K562 (cell line): ENCODE results near the gene DHTKD1. TPM values are rescaled to one million over a fixed set of nuclear protein-coding genes. Genes with fewer than 3 reads are reported as not detected.
A peak's percentile ranks its signal among the peaks of the same experiment; 100 is the strongest.

Source experiments
- ARID1B ChIP-seq: fragments of 450-650 bp; IDR thresholded peaks from 2 replicates; pipeline ENCODE4 v1.6.1; 2016; ENCODE audit warnings: antibody characterized with exemption, mild to moderate bottlenecking, inconsistent platforms
- DDX20 ChIP-seq: fragments of 450-650 bp; IDR thresholded peaks from 2 replicates; pipeline ENCODE4 v1.6.1; 2016; ENCODE audit warnings: missing genetic modification characterization, low read depth, mild to moderate bottlenecking, missing compliant biosample characterization, moderate library complexity
- FOXM1 ChIP-seq, 2 experiments: fragments of 450-650 bp in 1 of 2; sonication (generic) in 1 of 2; formaldehyde crosslinking in 1 of 2; IDR thresholded peaks; 2 replicates each; pipeline versions ENCODE4 v1.6.1 to v1.9.0; 2017 to 2022; ENCODE audit warnings: low read depth in 2 of 2, mild to moderate bottlenecking in 2 of 2, missing genetic modification reagents in 1 of 2, moderate library complexity in 1 of 2
- GTF2E2 ChIP-seq: fragments of 200-800 bp; sonication (Bioruptor generic); IDR thresholded peaks from 2 replicates; pipeline ENCODE4 v1.6.1; 2016; ENCODE audit warnings: missing genetic modification characterization, missing compliant biosample characterization
- HNRNPLL ChIP-seq: fragments of 200-400 bp; formaldehyde crosslinking; IDR thresholded peaks from 2 replicates; pipeline ENCODE4 v1.6.1; 2017; ENCODE audit warnings: low read length, low read depth, mild to moderate bottlenecking; ENCODE audit not compliant: poor library complexity, severe bottlenecking
- MEF2A ChIP-seq: IDR thresholded peaks from 2 replicates; pipeline ENCODE4 v1.6.1; 2011; ENCODE audit warnings: low read depth, mild to moderate bottlenecking, low read length, moderate library complexity; ENCODE audit not compliant: control insufficient read depth
- MEIS2 ChIP-seq: fragments of 450-650 bp; IDR thresholded peaks from 2 replicates; pipeline ENCODE4 v1.6.1; 2014; ENCODE audit warnings: mild to moderate bottlenecking; ENCODE audit not compliant: partially characterized antibody
- NKRF ChIP-seq: fragments of 450-650 bp; IDR thresholded peaks from 2 replicates; pipeline ENCODE4 v1.6.1; 2016; ENCODE audit warnings: borderline replicate concordance
- NUFIP1 ChIP-seq: fragments of 450-650 bp; IDR thresholded peaks from 2 replicates; pipeline ENCODE4 v1.6.1; 2018; ENCODE audit not compliant: partially characterized antibody
- RNF219 ChIP-seq: fragments of 250-450 bp; sonication (Bioruptor Pico); IDR thresholded peaks from 2 replicates; pipeline ENCODE4 v1.5.0; 2022; ENCODE audit warnings: mild to moderate bottlenecking
- SMARCE1 ChIP-seq: fragments of 450-650 bp; IDR thresholded peaks from 2 replicates; pipeline ENCODE4 v1.7.1; 2016; ENCODE audit warnings: mild to moderate bottlenecking
- TCFL5 ChIP-seq: fragments of 250-450 bp; sonication (Bioruptor Pico); conservative IDR thresholded peaks from 2 replicates; pipeline ENCODE4 v1.6.1; 2021; ENCODE audit warnings: mild to moderate bottlenecking, moderate library complexity, matching md5 sums
- TRIM24 ChIP-seq, 2 experiments: fragments of 450-650 bp; IDR thresholded peaks; 2 replicates each; pipeline ENCODE4 v1.6.1; 2016
- XRCC4 ChIP-seq: IDR thresholded peaks from one replicate; pipeline ENCODE4 v1.6.1; 2011; ENCODE audit not compliant: insufficient read depth, insufficient read length; ENCODE audit errors: extremely low read depth
- ZNF146 ChIP-seq: IDR thresholded peaks from one replicate; pipeline ENCODE4 v1.6.1; 2018; ENCODE audit warnings: missing compliant biosample characterization; ENCODE audit not compliant: unreplicated experiment
- ZNF175 ChIP-seq: fragments of 200-800 bp; sonication (Bioruptor generic); IDR thresholded peaks from 2 replicates; pipeline ENCODE4 v1.6.1; 2016; ENCODE audit warnings: low read depth, mild to moderate bottlenecking, missing genetic modification characterization, missing compliant biosample characterization
- ZNF347 ChIP-seq: fragments of 450-650 bp; formaldehyde crosslinking; IDR thresholded peaks from 2 replicates; pipeline ENCODE4 v1.4.0; 2020; ENCODE audit warnings: low read depth, mild to moderate bottlenecking, moderate library complexity
- ZNF740 ChIP-seq, 3 experiments: fragments of 200-800 bp in 1 of 3; sonication (Bioruptor generic) in 1 of 3; sonication (generic) in 1 of 3; formaldehyde crosslinking in 1 of 3; IDR thresholded peaks; 2 replicates each; pipeline versions ENCODE4 v1.6.1 to v1.8.0; 2016 to 2022; ENCODE audit warnings: mild to moderate bottlenecking in 2 of 3, missing compliant biosample characterization in 2 of 3, missing genetic modification characterization in 2 of 3, missing genetic modification reagents in 1 of 3
- polyA plus RNA-seq, 8 experiments: library from polyadenylated mRNA; depleted of rRNA in 4 of 8; stranded (reverse) in 5 of 8; unstranded in 3 of 8; fragments of >200 nt; fragmentation: Nextera tagmentation in 2 of 8; fragmentation: Illumina TruSeq in 1 of 8; extraction: Ambion mirVana in 2 of 8; extraction: Trizol in 1 of 8; gene quantifications; 2 replicates each; pipeline versions ENCODE4 v1.2.1 to v1.2.3, GENCODE V29; 2011 to 2014; ENCODE audit warnings: inconsistent platforms in 1 of 8, missing spikeins in 1 of 8
- total RNA-seq, 7 experiments: library from RNA; depleted of rRNA in 6 of 7; stranded (reverse); fragments of >200 nt in 6 of 7; fragmentation: Illumina TruSeq in 2 of 7; extraction: Trizol in 2 of 7; gene quantifications; 2 replicates each; pipeline versions ENCODE4 v1.2.1 to v1.2.3, GENCODE V29; 2011 to 2021; ENCODE audit warnings: low replicate concordance in 1 of 7
- TF ChIP-seq, protein P1 (sequence below): fragments of 250-450 bp; sonication (Bioruptor Pico); IDR thresholded peaks from 2 replicates; pipeline ENCODE4 v1.8.0; 2022; ENCODE audit warnings: moderate library complexity, mild to moderate bottlenecking, inconsistent platforms
- TF ChIP-seq, protein P2 (sequence below): fragments of 250-450 bp; sonication (Bioruptor Pico); IDR thresholded peaks from 2 replicates; pipeline ENCODE4 v1.9.0; 2021; ENCODE audit warnings: mild to moderate bottlenecking
- TF ChIP-seq, protein P3 (sequence below): IDR thresholded peaks from 2 replicates; pipeline ENCODE4 v1.6.1; 2014; ENCODE audit warnings: antibody characterized with exemption

The DHTKD1 gene
- total and polyA plus RNA-seq, 9 of the 15 experiments (the other 6 are each of a cell fraction or from before 2014, with no cell fraction given), result 3.1 to 19.7 (median 6.8) TPM

DNA sequence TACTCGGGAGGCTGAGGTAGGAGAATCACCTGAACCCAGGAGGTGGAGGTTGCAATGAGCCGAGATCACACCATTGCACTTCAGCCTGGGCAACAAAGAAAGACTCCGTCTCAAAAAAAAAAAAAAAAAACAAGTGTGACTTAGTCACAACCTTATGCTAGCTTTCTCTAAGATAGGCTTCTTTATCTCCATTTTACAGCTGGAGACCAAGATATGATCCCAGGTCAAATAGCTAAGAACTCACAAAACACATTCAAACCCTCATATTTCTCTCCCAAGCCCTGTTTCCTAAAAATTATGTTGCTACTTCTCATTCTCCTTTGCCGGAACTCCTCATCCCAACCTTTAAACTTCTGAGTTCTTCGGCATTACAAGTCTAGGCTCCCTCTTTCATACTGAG lies 13.0 kb upstream of the DHTKD1 start (continued):
- TF ChIP-seq FOXM1 (IDR thresholded peaks at IDR 0.05; ENCODE audit: low read depth) (0 out of 2 replicates have a peak, but pooled peaks have one; percentile 24), FOXM1 (CRISPR knock-in tag; IDR thresholded peaks at IDR 0.05; ENCODE audit: low read depth) (no peak), ZNF146 (CRISPR knock-in tag) (no peak), ARID1B (peak; percentile 93), NUFIP1 (no peak), ZNF740 (CRISPR knock-in tag; IDR thresholded peaks at IDR 0.05) (no peak), ZNF740 (tag; IDR thresholded peaks at IDR 0.05) (no peak), ZNF347 (CRISPR knock-in tag) (no peak), TRIM24 (IDR thresholded peaks at IDR 0.05) (peak in 1 of 2 experiments; percentile 57; a peak in 1 of 4 replicates), GTF2E2 (tag) (no peak), NKRF (no peak), ZNF175 (CRISPR knock-in tag) (0 out of 2 replicates have a peak, but pooled peaks have one; percentile 26), XRCC4 (no peak), DDX20 (tag) (no peak), SMARCE1 (peak; percentile 87), MEF2A (no peak), MEIS2 (no peak), HNRNPLL (no peak), TCFL5 (CRISPR knock-in tag) (no peak), RNF219 (no peak)
- TF ChIP-seq, protein P1, sequence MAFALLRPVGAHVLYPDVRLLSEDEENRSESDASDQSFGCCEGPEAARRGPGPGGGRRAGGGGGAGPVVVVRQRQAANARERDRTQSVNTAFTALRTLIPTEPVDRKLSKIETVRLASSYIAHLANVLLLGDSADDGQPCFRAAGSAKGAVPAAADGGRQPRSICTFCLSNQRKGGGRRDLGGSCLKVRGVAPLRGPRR, result no peak
- TF ChIP-seq, protein P2, sequence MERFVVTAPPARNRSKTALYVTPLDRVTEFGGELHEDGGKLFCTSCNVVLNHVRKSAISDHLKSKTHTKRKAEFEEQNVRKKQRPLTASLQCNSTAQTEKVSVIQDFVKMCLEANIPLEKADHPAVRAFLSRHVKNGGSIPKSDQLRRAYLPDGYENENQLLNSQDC (CRISPR knock-in tag), result no peak
- TF ChIP-seq, protein P3, sequence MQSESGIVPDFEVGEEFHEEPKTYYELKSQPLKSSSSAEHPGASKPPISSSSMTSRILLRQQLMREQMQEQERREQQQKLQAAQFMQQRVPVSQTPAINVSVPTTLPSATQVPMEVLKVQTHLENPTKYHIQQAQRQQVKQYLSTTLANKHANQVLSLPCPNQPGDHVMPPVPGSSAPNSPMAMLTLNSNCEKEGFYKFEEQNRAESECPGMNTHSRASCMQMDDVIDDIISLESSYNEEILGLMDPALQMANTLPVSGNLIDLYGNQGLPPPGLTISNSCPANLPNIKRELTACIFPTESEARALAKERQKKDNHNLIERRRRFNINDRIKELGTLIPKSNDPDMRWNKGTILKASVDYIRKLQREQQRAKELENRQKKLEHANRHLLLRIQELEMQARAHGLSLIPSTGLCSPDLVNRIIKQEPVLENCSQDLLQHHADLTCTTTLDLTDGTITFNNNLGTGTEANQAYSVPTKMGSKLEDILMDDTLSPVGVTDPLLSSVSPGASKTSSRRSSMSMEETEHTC, result no peak
